HG03432 (cell line): ENCODE results near the gene ROCK1.
"Not testable (repeated sequence)": the region's sequence is repeated elsewhere in the genome, so short reads cannot be mapped to it uniquely, and the experiment has no call there.

Experiments
- ATAC-seq: cut with Tn5 transposase; IDR thresholded peaks from one replicate; pipeline ENCODE4 v1.9.1; 2021; ENCODE audit warnings: mild to moderate bottlenecking, moderate library complexity; ENCODE audit not compliant: unreplicated experiment

ROCK1 gene

DNA sequence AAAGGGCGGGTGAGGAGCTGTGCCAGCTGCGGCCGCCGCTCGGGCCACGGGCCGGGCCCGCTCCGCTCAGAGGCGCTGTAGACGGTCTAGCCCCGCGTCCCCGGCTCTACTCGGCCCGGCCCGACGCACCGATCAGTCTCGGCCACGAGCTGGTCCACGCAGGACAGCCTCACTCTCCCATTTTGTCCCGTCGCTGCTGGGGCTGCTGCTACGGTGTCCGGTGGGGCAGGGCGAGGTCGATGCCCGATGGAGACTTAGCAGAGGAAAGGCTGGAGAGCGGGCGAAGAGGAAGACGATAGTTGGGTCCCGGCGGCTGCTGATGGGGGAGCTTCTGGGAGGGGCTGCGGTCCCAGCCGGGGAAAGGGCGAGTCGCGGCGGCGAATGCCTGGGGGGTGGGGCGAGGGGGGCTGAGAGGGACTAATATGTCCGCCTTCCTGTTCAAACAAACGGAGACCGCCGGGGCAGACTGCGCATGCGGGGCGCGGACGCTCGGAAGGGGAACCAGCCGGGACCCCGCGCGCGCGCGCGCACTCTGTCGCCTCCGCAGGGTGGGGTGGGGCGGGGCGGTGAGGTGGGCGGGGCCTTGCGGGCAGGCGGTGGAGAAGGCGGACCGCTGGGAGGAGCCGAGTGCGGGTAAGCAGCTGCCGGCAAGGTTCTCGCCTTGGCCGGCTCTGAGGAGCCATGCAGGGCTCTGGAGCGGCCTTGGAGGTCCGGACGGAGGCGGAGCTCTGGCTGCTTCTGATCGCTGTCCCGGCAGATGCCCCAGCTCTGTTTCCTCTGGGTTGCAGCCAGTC, at the start of gene ROCK1:
Gene ROCK1, minus strand, starts transcription at position 468 of the 794 bp plus-strand sequence. CDS start 903 bp downstream, outside the sequence.
- ATAC-seq: peak; percentile 92

DNA sequence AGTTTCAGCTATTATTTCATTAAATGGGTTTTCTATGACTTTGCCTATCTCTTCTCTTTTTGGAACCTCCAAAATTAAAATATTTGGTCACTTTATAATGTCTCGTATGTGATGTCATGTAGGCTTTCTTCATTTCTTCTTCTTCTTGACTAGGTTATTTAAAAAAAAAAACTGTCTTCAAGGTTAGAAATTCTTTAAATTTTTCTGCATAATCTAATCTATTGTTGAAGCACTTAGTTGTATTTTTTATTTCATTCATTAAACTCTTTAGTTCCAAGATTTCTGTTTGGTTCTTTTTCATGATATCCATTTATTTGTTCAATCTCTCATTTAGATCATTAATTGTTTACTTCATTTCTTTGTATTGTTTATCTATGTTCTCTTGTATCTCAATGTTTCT, 43.8 kb upstream of the ROCK1 start:
- no peak for ATAC-seq

DNA sequence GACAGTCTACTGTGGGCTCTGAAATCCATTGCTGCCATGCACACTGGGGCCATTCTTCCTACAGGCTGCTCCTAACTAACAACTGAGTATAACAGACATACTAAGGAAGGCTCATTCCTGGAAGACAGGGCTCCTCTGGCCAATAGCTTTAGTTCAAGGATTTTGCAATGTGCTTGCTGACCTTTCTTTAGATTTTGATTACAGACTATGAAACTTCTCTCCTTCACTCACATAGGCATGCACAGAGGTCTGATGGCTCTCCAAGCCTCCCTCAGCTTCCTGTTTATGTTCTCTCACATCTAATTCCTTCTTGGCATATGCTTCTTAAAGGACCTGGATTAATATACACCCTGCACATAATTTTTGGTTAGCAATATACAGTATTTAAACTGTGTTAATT, 34.4 kb upstream of the ROCK1 start:
- ATAC-seq: no peak

DNA sequence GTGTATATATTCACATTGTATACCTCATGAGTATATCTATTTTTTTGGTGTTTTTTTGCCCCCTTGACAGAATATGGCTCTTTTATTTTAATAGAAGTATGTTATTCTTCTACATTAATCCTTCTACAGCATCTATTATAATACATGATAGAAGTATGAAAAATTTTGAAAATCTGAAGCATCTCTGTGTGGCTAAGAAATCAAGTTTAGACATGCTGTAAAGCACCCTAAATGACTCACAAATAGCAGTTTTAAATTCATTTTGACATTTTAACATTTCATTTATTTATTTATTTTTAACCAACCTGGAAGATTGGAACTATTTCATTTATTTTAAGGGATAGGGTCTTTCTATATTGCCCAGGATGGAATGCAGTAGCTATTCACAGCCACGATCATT, 33.8 kb upstream of the ROCK1 start:
- ATAC-seq: no peak

DNA sequence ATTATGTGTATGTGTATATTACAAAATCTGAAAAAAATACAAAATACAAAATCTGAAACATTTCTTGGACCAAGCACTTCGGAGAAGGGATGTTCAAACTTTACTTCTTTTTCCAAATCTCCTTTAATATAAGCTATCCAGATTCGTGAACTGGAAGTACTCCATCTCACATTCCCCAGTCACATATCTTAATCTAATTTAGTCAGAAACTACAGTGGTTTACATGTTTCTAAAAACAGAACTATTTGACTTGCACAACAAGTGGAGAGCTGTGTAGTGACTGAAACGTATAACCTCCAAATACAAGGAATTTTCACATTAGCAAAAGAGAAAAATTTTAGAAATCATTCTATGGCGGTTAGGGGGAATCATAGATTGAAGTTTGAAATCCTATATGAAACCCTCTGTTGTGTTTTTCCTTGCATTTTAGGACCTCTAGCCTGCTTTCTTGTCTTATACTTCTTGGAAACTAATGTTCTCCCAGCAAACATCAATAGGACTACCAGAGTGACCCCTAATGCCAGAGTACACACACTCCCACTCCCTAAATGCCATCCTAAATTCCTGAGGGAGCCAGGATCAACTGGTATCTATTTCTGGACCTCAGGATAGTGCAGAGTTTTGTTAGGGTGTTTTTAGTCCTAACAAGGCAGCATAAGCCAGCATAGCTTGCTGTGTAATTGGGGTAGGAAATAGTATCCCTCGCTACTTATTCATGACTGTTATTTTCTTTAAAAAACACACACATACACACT, 30.2 kb upstream of the ROCK1 start:
- ATAC-seq: no peak

DNA sequence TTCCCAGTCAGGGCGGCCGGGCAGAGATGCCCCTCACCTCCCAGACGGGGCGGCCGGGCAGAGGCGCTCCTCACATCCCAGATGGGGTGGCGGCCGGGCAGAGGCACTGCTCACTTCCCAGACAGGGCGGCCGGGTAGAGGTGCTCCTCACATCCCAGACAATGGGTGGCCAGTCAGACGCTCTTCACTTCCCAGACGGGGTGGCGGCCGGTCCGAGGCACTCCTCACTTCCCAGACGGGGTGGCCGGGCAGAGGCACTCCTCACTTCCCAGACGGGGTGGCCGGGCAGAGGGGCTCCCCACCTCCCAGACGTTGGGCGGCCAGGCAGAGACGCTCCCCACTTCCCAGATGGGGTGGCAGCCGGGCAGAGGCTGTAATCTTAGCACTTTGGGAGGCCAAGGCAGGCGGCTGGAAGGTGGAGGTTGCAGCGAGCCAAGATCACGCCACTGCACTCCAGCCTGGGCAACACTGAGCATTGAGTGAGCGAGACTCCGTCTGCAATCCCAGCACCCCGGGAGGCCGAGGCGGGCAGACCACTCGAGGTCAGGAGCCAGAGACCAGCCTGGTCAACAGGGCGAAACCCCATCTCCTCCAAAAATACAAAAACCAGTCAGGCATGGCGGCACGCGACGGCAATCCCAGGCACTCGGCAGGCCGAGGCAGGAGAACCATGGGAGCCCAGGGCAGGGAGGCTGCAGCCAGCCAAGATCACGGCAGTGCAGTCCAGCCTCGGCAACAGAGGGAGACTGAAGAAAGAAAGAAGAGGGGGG, 26.3 kb upstream of the ROCK1 start:
- ATAC-seq: not testable (repeated sequence)

DNA sequence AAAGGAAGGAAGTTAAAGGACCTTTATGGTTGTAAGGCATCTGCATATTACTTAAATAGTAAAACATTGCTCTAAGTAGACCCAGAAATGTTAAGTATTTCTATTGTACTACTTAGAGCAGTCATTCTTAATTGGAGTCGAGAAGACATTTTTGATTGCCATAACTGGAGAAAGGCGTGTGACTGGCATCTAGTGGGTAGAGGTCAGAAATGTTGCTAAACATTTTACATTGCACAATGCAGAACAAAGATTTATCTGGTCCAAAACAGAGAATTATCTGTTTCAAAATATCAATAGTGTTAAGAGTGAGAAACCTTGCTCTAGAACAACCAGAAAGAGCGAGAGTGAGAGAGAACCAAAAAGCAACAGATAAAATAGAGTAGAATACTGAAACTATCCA, 23.3 kb upstream of the ROCK1 start:
- no peak for ATAC-seq

DNA sequence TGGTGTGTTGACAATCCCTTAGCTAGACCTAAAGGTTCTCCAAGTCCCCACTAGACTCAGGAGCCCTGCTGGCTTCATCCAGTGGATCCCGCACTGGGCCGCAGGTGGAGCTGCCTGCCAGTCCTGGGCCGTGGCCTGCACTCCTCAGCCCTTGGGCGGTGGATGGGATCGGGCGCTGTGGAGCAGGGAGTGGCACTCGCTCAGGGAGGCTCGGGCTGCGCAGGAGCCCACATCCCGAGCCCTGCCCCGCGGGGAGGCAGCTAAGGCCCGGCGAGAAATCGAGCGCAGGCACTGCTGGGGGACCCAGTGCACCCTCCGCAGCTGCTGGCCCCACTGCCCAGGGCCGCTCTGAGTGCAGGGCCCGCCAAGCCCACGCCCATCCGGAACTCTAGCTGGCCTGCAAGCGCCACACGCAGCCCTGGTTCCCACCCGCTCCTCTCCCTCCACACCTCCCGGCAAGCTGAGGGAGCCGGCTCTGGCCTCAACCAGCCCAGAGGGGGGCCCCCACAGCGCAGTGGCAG, 20.8 kb upstream of the ROCK1 start:
- ATAC-seq: no peak

DNA sequence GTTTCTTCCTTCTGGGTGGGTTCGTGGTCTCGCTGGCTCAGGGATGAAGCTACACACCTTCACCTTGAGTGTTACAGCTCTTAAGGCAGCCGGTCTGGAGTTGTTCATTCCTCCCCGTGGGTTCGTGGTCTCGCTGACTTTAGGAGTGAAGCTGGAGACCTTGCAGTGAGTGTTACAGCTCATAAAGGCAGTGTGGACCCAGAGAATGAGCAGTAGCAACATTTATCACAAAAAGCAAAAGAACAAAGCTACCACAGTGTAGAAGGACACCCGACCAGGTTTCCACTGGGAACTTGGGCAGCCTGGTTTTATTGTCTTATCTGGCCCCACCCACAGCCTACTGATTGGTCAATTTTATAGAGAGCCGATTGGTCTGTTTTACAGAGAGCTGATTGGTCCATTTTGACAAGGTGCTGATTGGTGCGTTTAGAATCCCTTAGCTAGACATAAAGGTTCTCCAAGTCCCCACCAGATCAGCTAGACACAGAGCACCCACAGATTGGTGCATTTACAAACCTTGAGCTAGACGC, 20.1 kb upstream of the ROCK1 start:
- ATAC-seq: no peak

DNA sequence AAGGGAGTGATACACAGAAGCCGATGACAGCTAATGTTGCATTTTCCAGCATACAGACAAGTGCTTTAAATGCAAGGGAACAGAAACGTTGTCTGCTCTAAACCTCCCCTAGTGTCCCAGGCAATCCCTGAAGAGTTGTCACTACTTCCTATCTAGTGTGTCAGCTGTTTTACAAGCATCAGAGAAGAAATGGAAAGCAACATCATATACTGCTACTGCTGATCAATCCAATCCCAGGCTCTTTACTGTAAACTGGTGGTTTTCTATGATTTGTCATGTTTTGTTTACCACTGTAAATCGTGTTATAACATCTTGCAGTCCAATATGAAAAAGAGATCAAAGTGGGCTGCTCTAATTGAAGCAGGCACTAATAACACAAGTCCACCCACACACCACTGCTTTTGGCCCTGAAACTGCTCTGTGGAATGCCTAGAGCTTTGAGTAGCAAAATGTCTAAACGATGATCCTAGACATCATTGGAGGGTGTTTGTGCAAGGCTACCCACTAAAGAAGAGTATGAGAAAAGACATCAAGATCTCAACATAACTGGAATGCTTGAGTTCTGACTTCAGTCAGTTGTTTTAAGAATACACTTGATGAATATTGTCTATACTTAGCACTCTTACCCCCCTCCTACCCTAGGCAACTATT, 18.1 kb upstream of the ROCK1 start:
- ATAC-seq: no peak

DNA sequence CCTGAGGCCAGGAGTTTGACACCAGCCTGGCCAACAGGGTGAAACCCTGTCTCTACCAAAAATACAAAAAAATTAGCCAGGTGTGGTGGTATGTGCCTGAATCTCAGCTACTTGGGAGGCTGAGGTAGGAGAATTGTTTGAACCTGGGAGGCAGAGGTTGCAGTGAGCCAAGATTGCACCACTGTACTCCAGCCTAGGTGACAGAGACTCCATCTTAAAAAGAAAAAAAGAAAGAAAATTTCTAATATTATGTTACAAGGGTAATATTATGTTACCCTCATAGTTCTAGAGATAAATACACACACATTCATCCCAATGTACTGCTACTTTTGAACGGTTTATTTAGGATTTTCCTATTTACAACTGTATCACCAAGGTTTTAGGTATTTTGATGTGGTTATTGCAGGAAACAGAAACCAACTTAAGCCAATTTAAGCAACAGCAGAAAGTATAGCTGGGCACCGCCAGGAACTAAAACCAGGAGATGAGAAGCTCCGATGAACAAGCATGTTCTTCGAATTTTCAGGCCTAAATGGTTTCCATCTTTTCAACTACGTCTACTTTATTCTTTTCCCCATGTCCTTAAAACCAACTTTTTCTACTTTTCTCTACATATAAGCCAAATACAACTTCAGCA, 11.8 kb upstream of the ROCK1 start:
- ATAC-seq: no peak

DNA sequence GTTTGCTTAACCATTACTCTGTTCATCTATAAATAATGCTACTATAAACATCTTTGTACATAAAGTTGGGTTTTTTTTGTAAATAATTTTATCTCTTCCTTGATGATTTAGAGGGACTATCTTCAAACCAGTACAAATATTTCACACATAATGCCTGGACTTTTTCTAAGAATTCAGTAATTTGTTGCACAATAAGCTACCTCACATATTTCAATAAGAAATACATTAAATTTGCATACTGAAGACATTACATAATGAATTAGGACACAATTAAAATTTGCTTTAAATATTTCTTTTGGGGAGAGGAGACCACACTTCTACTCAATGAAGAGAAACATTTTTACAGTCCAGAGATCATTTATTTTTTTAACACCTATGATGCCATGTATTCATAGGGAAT, 7.2 kb upstream of the ROCK1 start:
- ATAC-seq: no peak

DNA sequence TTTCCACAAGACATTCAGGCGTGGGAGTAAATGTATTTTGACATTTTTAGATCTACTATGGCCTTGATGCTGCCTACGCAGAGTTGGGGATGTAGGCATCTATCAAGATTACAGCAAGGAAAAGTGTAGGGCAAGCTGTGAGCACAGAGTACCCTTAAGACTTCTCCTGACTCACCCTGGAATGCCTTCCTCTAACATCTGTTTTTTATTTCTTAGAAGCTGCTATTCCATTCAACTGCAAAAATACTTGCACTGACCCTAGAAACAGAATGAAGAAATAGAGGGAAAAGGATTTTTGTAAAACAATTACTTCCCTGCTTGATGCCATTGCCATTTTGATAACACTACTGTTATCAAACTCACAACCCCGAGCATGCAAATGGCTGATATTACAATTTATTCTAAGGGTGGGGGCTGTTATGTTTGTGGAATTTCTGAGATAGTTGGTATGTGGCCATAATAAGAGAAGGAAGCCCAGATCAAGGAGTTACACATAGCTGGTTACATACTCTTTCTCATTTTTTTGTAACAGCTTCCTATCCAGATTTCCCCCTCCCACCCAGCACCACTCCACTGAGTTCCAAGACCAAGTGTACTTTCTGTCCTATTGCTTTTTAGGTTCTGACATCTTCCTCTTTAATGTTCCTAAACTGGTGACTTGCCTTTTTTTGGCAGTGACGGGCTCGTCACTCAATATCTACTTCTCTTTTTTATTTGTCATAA, 6.0 kb upstream of the ROCK1 start:
- no peak for ATAC-seq

DNA sequence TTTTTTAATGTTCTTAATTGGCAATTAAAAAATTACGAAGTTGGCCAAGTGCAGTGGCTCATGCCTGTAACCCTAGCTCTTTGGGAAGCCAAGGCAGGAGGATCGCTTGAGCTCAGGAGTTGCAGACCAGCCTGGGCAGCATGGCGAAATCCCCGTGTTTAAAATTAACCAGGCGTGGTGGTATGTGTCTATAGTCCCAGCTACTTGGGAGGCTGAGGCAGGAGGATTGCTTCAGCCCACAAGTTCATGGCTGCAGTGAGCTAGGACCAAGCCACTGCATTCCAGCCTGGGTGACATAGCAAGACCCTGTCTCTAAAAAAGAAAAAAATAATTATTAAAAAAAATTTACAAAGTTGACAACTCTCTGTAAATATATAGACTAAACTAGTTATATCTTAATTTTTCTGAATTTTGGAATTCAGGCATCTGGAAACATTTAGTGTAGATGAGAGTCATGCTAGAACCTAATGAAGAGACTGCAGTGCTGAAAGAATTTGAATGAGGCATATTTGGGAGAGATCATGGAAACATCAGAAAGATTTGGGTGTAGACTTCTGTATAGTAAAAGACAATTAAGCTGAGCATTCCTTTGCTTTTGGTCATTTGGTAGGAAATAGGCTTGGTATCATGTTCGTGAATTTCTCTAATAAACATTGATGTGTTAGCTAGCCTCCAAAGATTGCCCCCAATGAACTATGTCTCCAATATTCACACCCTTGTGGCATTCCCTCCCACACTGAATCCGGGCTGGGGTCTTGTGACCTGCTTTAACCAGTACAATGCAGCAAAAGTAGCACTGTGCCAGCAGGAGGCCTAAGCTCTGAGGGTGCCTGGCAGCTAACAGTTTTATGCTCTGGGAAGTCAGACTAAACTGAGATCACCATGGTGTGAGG, 4.2 kb upstream of the ROCK1 start:
- no peak for ATAC-seq

DNA sequence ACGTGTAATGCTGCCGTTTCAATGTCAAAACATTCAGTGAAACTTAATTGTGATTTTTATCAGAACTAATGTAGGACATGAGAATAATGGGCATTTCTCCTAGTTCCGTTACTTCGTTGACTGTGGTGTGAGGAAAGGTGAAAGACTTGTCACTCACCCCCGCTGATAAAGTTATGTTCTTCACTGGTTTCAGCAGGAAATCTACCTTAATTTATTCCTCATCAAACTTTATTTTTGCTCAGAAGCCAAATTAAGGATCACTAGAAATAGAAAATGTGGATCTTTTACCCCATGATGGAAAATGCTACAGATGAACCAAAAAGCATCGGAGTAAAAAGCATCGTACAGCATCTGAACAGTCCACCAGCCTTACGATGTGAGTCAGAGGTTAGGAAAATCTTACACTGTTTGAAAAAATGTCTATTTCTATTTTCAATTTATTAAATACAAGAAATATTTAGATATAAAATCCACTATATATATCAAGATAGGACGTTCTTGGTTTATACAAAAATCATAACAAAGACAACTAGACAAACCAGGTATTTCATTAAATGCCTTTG, 1.0 kb upstream of the ROCK1 start:
- no peak for ATAC-seq

DNA sequence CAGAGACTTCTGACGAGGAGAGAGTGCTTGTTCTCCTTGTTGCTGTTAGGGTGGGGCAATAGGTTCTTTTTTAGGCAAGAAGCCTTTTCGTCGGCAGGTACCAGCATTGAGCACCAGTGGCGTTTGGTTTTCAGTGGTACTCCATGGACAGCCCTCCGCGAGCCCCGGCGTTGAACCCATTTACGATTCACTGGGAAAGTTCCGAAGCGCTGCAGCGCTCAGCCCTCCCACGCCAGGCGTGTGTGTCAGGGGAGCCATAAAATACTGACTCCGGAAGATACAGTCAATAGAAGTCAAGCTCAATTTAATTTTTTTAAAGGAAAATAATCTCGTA, 494 bp upstream of the ROCK1 start:
- ATAC-seq: no peak

DNA sequence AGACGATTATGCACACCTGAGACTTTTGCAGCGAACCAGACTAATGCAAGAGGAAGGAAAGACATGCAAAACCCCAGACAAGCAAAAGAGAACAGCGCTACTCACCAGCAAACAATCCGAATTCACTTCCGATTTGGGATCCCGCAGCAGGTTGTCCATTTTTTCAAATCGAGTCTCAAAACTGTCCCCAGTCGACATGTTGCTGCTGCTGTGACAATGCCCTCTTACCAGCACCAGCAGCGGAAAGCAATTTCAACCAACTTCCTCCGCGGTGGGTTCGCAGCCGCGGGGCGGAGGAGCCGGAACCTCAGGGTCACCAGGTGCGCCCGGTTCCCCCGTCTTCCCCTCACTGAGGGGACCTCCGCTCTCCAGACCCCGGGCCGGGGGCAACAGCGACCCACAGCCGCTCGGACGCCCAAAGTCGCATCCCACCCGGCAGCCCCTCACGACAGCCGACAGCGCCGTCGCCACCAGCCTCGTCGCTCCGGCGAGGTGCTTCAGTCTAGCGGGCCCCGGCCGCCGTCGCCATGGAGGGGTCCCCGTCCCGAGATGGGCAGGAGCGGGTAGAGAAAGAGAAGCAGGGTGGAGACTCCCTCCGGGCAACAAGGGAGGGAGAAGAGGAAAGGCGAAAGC, 784 bp downstream of the ROCK1 start:
- ATAC-seq: peak; percentile 33
